GM21447 (cell line): ENCODE data around the gene PLK3.
"Not testable (repeated sequence)": the region's sequence is repeated elsewhere in the genome, so short reads cannot be mapped to it uniquely, and the experiment has no call there.

Source experiments
- ATAC-seq: cut with Tn5 transposase; IDR thresholded peaks from one replicate; pipeline ENCODE4 v1.9.1; 2021; ENCODE audit not compliant: unreplicated experiment

PLK3 gene

GRCh38 chr1:44827197-44828002 is 27.2 kb downstream of the PLK3 start:
- ATAC-seq, result no peak

GRCh38 chr1:44828003-44828651 is 27.9 kb downstream of the PLK3 start:
- no peak for ATAC-seq

GRCh38 chr1:44828841-44829440 is 28.8 kb downstream of the PLK3 start:
- ATAC-seq, result no peak

- ATAC-seq, result no peak
Observed at GRCh38 chr1:44829506-44830384, 29.6 kb downstream of the PLK3 start.

GRCh38 chr1:44830900-44831304 is 30.7 kb downstream of the PLK3 start:
- ATAC-seq, result no peak

- ATAC-seq, result no peak
Observed at GRCh38 chr1:44831516-44831915, 31.3 kb downstream of the PLK3 start.

- ATAC-seq, result no peak
Observed at GRCh38 chr1:44832056-44832705, 32.0 kb downstream of the PLK3 start.

GRCh38 chr1:44834328-44834727 is 34.2 kb downstream of the PLK3 start:
- no peak for ATAC-seq

- ATAC-seq, result no peak
Observed at GRCh38 chr1:44835738-44836675, 35.8 kb downstream of the PLK3 start.

GRCh38 chr1:44838294-44838693 is 38.1 kb downstream of the PLK3 start:
- ATAC-seq, result not testable (repeated sequence)

GRCh38 chr1:44839576-44839975 is 39.4 kb downstream of the PLK3 start:
- ATAC-seq, result no peak

- no peak for ATAC-seq
Observed at GRCh38 chr1:44842486-44842861, 42.3 kb downstream of the PLK3 start.

- no peak for ATAC-seq
Observed at GRCh38 chr1:44842862-44843655, 42.9 kb downstream of the PLK3 start, which contains the start of gene PTCH2. Gene PTCH2, minus strand, starts transcription at chr1:44843253. Its CDS starts 321 bp downstream, at chr1:44842932.

- ATAC-seq, result no peak
Observed at GRCh38 chr1:44846985-44847384, 46.8 kb downstream of the PLK3 start.

GRCh38 chr1:44847845-44848244 is 47.7 kb downstream of the PLK3 start:
- ATAC-seq, result no peak

GRCh38 chr1:44848456-44849181 is 48.4 kb downstream of the PLK3 start:
- ATAC-seq, result no peak

GRCh38 chr1:44849575-44850132 is 49.5 kb downstream of the PLK3 start:
- ATAC-seq, result no peak

- no peak for ATAC-seq
Observed at GRCh38 chr1:44851308-44851707, 51.1 kb downstream of the PLK3 start.
